HCT116 (cell line): Measurements from ENCODE around the gene PPP1R13L.

ENCODE experiments used
- ATF3 ChIP-seq: IDR thresholded peaks from 2 replicates; pipeline ENCODE4 v1.6.1; 2012
- CEBPB ChIP-seq: IDR thresholded peaks from 2 replicates; pipeline ENCODE4 v1.6.1; 2012; ENCODE audit warnings: low read depth
- CTCF ChIP-seq, 3 experiments: fragments of 200-600 bp in 1 of 3; sonication (generic) in 1 of 3; IDR thresholded peaks in 2 of 3; conservative IDR thresholded peaks in 1 of 3; 2 replicates each; pipeline ENCODE4 v1.5.1; 2012 to 2017; ENCODE audit warnings: low read depth in 2 of 3, low read length in 2 of 3, antibody characterized with exemption in 1 of 3, borderline replicate concordance in 1 of 3, control low read depth in 1 of 3, mild to moderate bottlenecking in 1 of 3, mixed read lengths in 1 of 3, mixed run types in 1 of 3, moderate library complexity in 1 of 3; ENCODE audit not compliant: insufficient read depth in 1 of 3
- EZH2phosphoT487 ChIP-seq: fragments of 200-600 bp; IDR thresholded peaks from 2 replicates; pipeline ENCODE4 v1.6.1; 2018; ENCODE audit warnings: antibody characterized with exemption, borderline replicate concordance
- POLR2A ChIP-seq: IDR thresholded peaks from 2 replicates; pipeline ENCODE4 v1.7.0; 2011; ENCODE audit warnings: borderline replicate concordance; ENCODE audit not compliant: insufficient read depth, insufficient read length; ENCODE audit errors: extremely low read depth
- YY1 ChIP-seq: IDR thresholded peaks from 2 replicates; pipeline ENCODE4 v1.6.1; 2011; ENCODE audit warnings: low read length, low read depth, moderate library complexity, mild to moderate bottlenecking; ENCODE audit not compliant: insufficient replicate concordance; ENCODE audit errors: extremely low read depth

GRCh38 chr19:45361608-45362007, 43.3 kb downstream of the PPP1R13L start:
- TF ChIP-seq POLR2A (no peak), CTCF (IDR thresholded peaks at IDR 0.05 in 2 of 3, conservative IDR thresholded peaks at IDR 0.05 in 1 of 3; ENCODE audit: borderline replicate concordance in 1 of 3, insufficient read depth in 1 of 3, low read depth in 2 of 3, low read length in 2 of 3) (no peak), ATF3 (no peak), EZH2phosphoT487 (no peak), YY1 (no peak), CEBPB (no peak)
